ENCODE results near the gene B4GALNT4.

B4GALNT4 gene

DNA sequence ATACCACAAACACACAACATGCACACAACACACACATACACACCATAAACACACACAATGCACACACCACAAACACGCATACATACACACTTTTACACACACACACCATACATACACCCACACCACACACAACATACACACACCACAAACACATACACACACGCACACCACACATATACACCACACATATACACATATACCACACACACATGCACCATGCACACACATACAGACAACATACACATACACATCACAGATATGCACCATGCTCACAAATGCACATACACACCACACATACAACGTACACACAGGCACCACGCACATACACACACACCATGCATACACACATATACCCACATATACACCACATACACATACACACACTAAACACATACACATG is 11.7 kb upstream of the B4GALNT4 start:
- Histone ChIP-seq H3K36me3 (replicated peaks; ENCODE audit: insufficient read depth, low read length) (no peaks in the 10 kb centered on the region), H3K9me3 (replicated peaks; ENCODE audit: insufficient read depth, low read length) (no peaks in the 10 kb centered on the region), H3K4me2 (ENCODE audit: low read depth, low read length) (no peak overlapping the region), H3K27ac (ENCODE audit: low read length) (no peak overlapping the region), H3K4me1 (ENCODE audit: low read length) (no peaks in the 10 kb centered on the region), H3K9me2 (replicated peaks; ENCODE audit: insufficient read depth, low read length) (no peaks in the 10 kb centered on the region), H3K9ac (ENCODE audit: low read length) (no peak overlapping the region), H4K20me1 (ENCODE audit: insufficient read depth, low read length) (no peaks in the 10 kb centered on the region), H2AFZ (ENCODE audit: low read length) (no peak overlapping the region), H3K79me2 (ENCODE audit: low read length) (no peaks in the 10 kb centered on the region), H3K27me3 (replicated peaks; ENCODE audit: insufficient read depth, low read length) (peaks cover 54% of the 10 kb centered on the region), H3K4me3 (ENCODE audit: low read length) (no peak overlapping the region), H3F3A (ENCODE audit: insufficient read depth, low read length) (no peaks in the 10 kb centered on the region)
- TF ChIP-seq EZH2 (optimal IDR thresholded peaks at IDR 0.05; ENCODE audit: low read depth, low read length) = no peak
- TF ChIP-seq, protein P1, sequence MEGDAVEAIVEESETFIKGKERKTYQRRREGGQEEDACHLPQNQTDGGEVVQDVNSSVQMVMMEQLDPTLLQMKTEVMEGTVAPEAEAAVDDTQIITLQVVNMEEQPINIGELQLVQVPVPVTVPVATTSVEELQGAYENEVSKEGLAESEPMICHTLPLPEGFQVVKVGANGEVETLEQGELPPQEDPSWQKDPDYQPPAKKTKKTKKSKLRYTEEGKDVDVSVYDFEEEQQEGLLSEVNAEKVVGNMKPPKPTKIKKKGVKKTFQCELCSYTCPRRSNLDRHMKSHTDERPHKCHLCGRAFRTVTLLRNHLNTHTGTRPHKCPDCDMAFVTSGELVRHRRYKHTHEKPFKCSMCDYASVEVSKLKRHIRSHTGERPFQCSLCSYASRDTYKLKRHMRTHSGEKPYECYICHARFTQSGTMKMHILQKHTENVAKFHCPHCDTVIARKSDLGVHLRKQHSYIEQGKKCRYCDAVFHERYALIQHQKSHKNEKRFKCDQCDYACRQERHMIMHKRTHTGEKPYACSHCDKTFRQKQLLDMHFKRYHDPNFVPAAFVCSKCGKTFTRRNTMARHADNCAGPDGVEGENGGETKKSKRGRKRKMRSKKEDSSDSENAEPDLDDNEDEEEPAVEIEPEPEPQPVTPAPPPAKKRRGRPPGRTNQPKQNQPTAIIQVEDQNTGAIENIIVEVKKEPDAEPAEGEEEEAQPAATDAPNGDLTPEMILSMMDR (IDR thresholded peaks at IDR 0.05; ENCODE audit: low read length) = no peak
- no peak for TF ChIP-seq EZH2phosphoT487 (IDR thresholded peaks at IDR 0.05; ENCODE audit: low read length)
- no peak for DNase-seq

DNA sequence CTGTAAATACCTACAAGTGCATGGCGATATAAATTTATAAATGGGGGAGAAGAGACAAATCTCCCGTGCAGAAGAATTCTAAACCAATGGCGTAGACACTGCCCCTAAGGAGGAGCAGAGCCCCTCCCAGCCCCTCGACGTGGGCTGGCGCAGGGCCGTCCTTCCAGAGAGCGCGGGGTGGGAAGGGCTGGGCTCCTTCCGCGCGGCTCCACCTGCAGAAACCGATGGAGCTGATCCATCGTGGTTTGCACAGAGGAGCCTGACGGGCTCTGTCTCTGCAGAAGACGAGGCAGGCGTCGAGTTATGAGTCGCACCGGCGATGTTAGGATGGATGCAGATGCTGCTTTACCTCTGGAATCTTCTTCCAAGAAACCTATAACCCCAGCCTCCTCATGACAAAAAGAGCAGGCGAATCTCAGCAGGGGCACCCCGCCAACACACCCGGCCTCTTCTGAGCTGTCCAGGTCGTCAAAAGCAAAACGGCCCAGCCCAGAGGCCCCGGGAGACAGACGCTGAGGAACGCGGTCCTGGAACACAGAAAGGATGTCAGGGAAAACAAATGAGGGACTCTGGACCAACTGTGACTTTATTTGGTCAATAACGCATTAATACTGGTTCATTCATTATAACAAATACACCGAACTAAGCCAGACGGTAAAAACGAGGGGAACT is 11.0 kb upstream of the B4GALNT4 start:
- Histone ChIP-seq H3K4me1 (ENCODE audit: low read length) (no peaks in the 10 kb centered on the region), H3K36me3 (replicated peaks; ENCODE audit: insufficient read depth, low read length) (no peaks in the 10 kb centered on the region), H3K27me3 (replicated peaks; ENCODE audit: insufficient read depth, low read length) (peaks cover 54% of the 10 kb centered on the region), H3K79me2 (ENCODE audit: low read length) (no peaks in the 10 kb centered on the region), H3K4me3 (ENCODE audit: low read length) (no peak overlapping the region), H3K9me2 (replicated peaks; ENCODE audit: insufficient read depth, low read length) (no peaks in the 10 kb centered on the region), H2AFZ (ENCODE audit: low read length) (no peak overlapping the region), H3K27ac (ENCODE audit: low read length) (no peak overlapping the region), H3F3A (ENCODE audit: insufficient read depth, low read length) (no peaks in the 10 kb centered on the region), H3K4me2 (ENCODE audit: low read depth, low read length) (no peak overlapping the region), H4K20me1 (ENCODE audit: insufficient read depth, low read length) (no peaks in the 10 kb centered on the region), H3K9ac (ENCODE audit: low read length) (no peak overlapping the region), H3K9me3 (replicated peaks; ENCODE audit: insufficient read depth, low read length) (no peaks in the 10 kb centered on the region)
- DNase-seq = no peak
- TF ChIP-seq EZH2 (optimal IDR thresholded peaks at IDR 0.05; ENCODE audit: low read depth, low read length) (no peak), EZH2phosphoT487 (IDR thresholded peaks at IDR 0.05; ENCODE audit: low read length) (no peak)
- TF ChIP-seq, protein P1 (IDR thresholded peaks at IDR 0.05; ENCODE audit: low read length) = no peak

DNA sequence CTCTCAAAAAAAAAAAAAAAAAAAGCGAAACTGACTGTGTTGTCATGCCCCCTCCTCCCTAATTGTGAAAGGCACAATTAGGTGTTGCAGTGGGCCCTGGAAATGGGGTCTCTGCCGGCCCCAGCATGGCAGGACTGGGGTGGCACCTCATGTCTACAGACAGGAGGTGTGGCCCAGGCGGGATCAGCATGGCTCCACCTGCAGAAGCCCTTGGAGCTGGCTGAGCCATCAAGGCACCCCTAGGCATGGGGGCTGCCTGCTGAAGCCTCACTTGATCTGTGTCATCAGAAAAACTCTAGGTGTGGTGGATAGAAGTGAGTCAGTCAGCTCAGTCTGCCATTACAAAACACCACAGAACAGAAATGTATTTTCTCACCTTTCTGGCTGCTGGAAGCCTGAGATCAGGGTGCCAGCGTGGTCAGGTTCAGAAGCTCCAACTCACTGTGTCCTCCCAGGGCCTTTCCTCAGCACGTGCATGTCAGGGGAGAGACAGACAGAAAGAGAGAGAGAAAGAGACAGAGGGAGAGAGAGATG is 10.1 kb upstream of the B4GALNT4 start:
- Histone ChIP-seq H3K27me3 (replicated peaks; ENCODE audit: insufficient read depth, low read length) (peaks cover 54% of the 10 kb centered on the region), H3F3A (ENCODE audit: insufficient read depth, low read length) (no peaks in the 10 kb centered on the region), H3K4me2 (ENCODE audit: low read depth, low read length) (no peak overlapping the region), H3K9me2 (replicated peaks; ENCODE audit: insufficient read depth, low read length) (no peaks in the 10 kb centered on the region), H3K9me3 (replicated peaks; ENCODE audit: insufficient read depth, low read length) (no peaks in the 10 kb centered on the region), H3K4me3 (ENCODE audit: low read length) (no peak overlapping the region), H3K79me2 (ENCODE audit: low read length) (no peaks in the 10 kb centered on the region), H2AFZ (ENCODE audit: low read length) (no peak overlapping the region), H3K36me3 (replicated peaks; ENCODE audit: insufficient read depth, low read length) (no peaks in the 10 kb centered on the region), H4K20me1 (ENCODE audit: insufficient read depth, low read length) (no peaks in the 10 kb centered on the region), H3K4me1 (ENCODE audit: low read length) (0 out of 2 replicates have a peak, but pooled peaks cover 2% of the 10 kb centered on the region), H3K27ac (ENCODE audit: low read length) (no peak overlapping the region), H3K9ac (ENCODE audit: low read length) (no peak overlapping the region)
- TF ChIP-seq EZH2phosphoT487 (IDR thresholded peaks at IDR 0.05; ENCODE audit: low read length) = no peak
- no peak for TF ChIP-seq EZH2 (optimal IDR thresholded peaks at IDR 0.05; ENCODE audit: low read depth, low read length)
- TF ChIP-seq, protein P1 (IDR thresholded peaks at IDR 0.05; ENCODE audit: low read length) = no peak
- no peak for DNase-seq
